B cell (primary cell): ENCODE data around the gene CDC37. TPM values are rescaled to one million over a fixed set of nuclear protein-coding genes. Genes with fewer than 3 reads are reported as not detected.
A peak's percentile ranks its signal among the peaks of the same experiment; 100 is the strongest.

Experiments used
- ATAC-seq: fragments of 200-7000 bp; cut with Tn5 transposase; one replicate; pipeline ENCODE4 v1.10.0; 2021; ENCODE audit warnings: low read depth, mild to moderate bottlenecking, moderate number of reproducible peaks, moderate library complexity
- CTCF ChIA-PET: fragments of 350-600 bp; sonication (Branson Sonifier 250); formaldehyde crosslinking; loops from one replicate; lab custom pipeline; 2021; ENCODE audit warnings: antibody characterized with exemption, inconsistent platforms; lab: Charles Lee
- POLR2A ChIA-PET: fragments of 350-600 bp; sonication (Branson Sonifier 250); formaldehyde crosslinking; loops from one replicate; lab custom pipeline; 2021; ENCODE audit warnings: antibody characterized with exemption; lab: Charles Lee
- DNase-seq: peaks from one replicate; pipeline ENCODE4 v3.0.0; 2013
- H2AFZ ChIP-seq: 2 replicates; pipeline ENCODE4 v1.6.1; 2012; ENCODE audit warnings: mild to moderate bottlenecking, low read depth, low read length; ENCODE audit not compliant: insufficient read depth, poor library complexity, severe bottlenecking
- H3K27ac ChIP-seq, 2 donors: 1 replicate in 1 of 2; 2 replicates in 1 of 2; pipeline ENCODE4 v1.5.1; 2012 to 2013; ENCODE audit warnings: low read length in 2 of 2, mild to moderate bottlenecking in 2 of 2, moderate library complexity in 1 of 2
- H3K27me3 ChIP-seq, 4 experiments: fragments of 200-600 bp in 1 of 4; sonication (generic) in 1 of 4; replicated peaks in 1 of 4; 1 replicate in 2 of 4; 2 replicates in 2 of 4; pipeline versions ENCODE4 v1.6.1 to v1.7.0; 2013 to 2016; ENCODE audit warnings: low read length in 3 of 4, mild to moderate bottlenecking in 2 of 4, mixed read lengths in 1 of 4, moderate library complexity in 1 of 4; ENCODE audit not compliant: insufficient read depth in 4 of 4, control insufficient read depth in 3 of 4; ENCODE audit errors: control extremely low read depth in 1 of 4
- H3K36me3 ChIP-seq, 2 experiments: replicated peaks in 1 of 2; 1 replicate in 1 of 2; 2 replicates in 1 of 2; pipeline versions ENCODE4 v1.6.1 to v1.7.1; 2013; ENCODE audit warnings: low read length in 1 of 2; ENCODE audit not compliant: insufficient read depth in 2 of 2, control insufficient read depth in 1 of 2; ENCODE audit errors: control extremely low read depth in 1 of 2, extremely low read depth in 1 of 2
- H3K4me1 ChIP-seq, 2 donors: fragments of 200-600 bp in 1 of 2; sonication (generic) in 1 of 2; 1 replicate in 1 of 2; 2 replicates in 1 of 2; pipeline versions ENCODE4 v1.5.1 to v1.6.1; 2013 to 2017; ENCODE audit warnings: low read length in 2 of 2; ENCODE audit not compliant: control insufficient read depth in 2 of 2, insufficient read depth in 2 of 2
- H3K4me2 ChIP-seq: replicated peaks from 2 replicates; pipeline ENCODE3; 2012; ENCODE audit warnings: mild to moderate bottlenecking, low read depth, low read length; ENCODE audit not compliant: poor library complexity, severe bottlenecking
- H3K4me3 ChIP-seq, 5 experiments: fragments of 200-600 bp in 1 of 5; sonication (generic) in 1 of 5; 1 replicate in 3 of 5; 2 replicates in 2 of 5; pipeline versions ENCODE4 v1.5.1 to v1.7.0; 2011 to 2016; ENCODE audit warnings: low read length in 4 of 5, mild to moderate bottlenecking in 4 of 5, low read depth in 2 of 5, control low read depth in 1 of 5, moderate library complexity in 1 of 5; ENCODE audit not compliant: insufficient read depth in 1 of 5; ENCODE audit errors: control extremely low read depth in 1 of 5, extremely low read depth in 1 of 5
- H3K79me2 ChIP-seq: fragments of 200-600 bp; sonication (generic); one replicate; pipeline ENCODE4 v1.6.0; 2016; ENCODE audit warnings: low read length; ENCODE audit not compliant: control insufficient read depth, insufficient read depth
- H3K9ac ChIP-seq: fragments of 200-600 bp; sonication (generic); 2 replicates; pipeline ENCODE4 v1.6.1; 2017; ENCODE audit warnings: mild to moderate bottlenecking, low read length, moderate library complexity
- H3K9me3 ChIP-seq, 3 donors: one replicate each; pipeline versions ENCODE4 v1.6.1 to v1.7.1; 2013; ENCODE audit warnings: low read length in 2 of 3; ENCODE audit not compliant: control insufficient read depth in 2 of 3, insufficient read depth in 1 of 3; ENCODE audit errors: control extremely low read depth in 1 of 3
- H4K20me1 ChIP-seq: 2 replicates; pipeline ENCODE4 v1.6.0; 2012; ENCODE audit warnings: mild to moderate bottlenecking, low read length; ENCODE audit not compliant: insufficient read depth, control insufficient read depth, poor library complexity, severe bottlenecking
- H3K27ac Mint-ChIP-seq: one replicate; pipeline ENCODE4 v1.8.0; 2021; ENCODE audit warnings: mixed read lengths
- H3K27me3 Mint-ChIP-seq: one replicate; pipeline ENCODE4 v1.8.0; 2021; ENCODE audit warnings: mixed read lengths
- H3K4me1 Mint-ChIP-seq: one replicate; pipeline ENCODE4 v1.8.0; 2021; ENCODE audit warnings: mixed read lengths
- H3K4me3 Mint-ChIP-seq: one replicate; pipeline ENCODE4 v1.8.0; 2021; ENCODE audit warnings: mixed read lengths
- H3K9me3 Mint-ChIP-seq: one replicate; pipeline ENCODE4 v1.8.0; 2022; ENCODE audit warnings: mixed read lengths; ENCODE audit not compliant: insufficient read depth
- EZH2 ChIP-seq: IDR thresholded peaks from 2 replicates; pipeline ENCODE4 v1.6.1; 2012; ENCODE audit warnings: borderline replicate concordance, low read depth, mild to moderate bottlenecking, moderate library complexity, low read length; ENCODE audit not compliant: insufficient read depth, poor library complexity, severe bottlenecking
- WGBS: methylation state at CpG from one replicate; pipeline ENCODE4 v1.1.5; 2013; ENCODE audit warnings: missing lambda C conversion rate; ENCODE audit not compliant: insufficient coverage; 5-methylcytosine and 5-hydroxymethylcytosine counted together
- intact Hi-C: fragments of 100-400 bp; cut with micrococcal nuclease; formaldehyde crosslinking; loops from one replicate; pipeline ENCODE4 v1.10.0; 2022
- polyA plus RNA-seq: library from polyadenylated mRNA; depleted of rRNA; stranded (reverse); fragments of >200 nt; gene quantifications from 2 replicates; pipeline ENCODE4 v1.2.3, GENCODE V29; 2012
- total RNA-seq, 2 donors: library from RNA; stranded (reverse); fragments of 120-200 nt in 1 of 2; gene quantifications; 1 replicate in 1 of 2; 2 replicates in 1 of 2; pipeline versions ENCODE4 v1.2.3 to v1.2.4, GENCODE V29; 2013 to 2022
- TF ChIP-seq, protein P1 (sequence below): fragments of 200-600 bp; IDR thresholded peaks from one replicate; pipeline ENCODE4 v1.8.0; 2022; ENCODE audit warnings: antibody characterized with exemption, mild to moderate bottlenecking

CDC37 gene
- total and polyA plus RNA-seq, 2 donors (not counting 1 experiment from before 2014, with no cell fraction given): 193 to 408 TPM

DNA sequence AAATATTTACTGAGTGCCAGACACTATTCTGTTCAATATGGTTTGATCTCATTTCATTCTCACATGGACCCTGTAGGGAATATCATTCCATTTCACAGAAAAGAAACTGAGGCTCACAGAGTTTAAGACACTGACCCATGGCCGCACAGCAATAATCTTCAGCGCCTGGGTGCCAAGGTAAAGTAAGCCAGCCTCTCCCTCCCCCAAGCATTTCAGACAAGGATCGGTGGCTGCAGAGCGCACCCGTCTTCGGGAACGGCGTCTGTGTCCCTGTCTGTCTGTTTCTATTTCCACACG lies 12.7 kb upstream of the CDC37 start:
- DNase-seq (no peak), ATAC-seq (no peak)
- 14% methylated on average over 9 of the region's 9 CpGs for WGBS
- Histone ChIP-seq H3K79me2 (no peaks in the 10 kb centered on the region), H3K9me3 (peaks cover 0 to 33% (median 0%) of the 10 kb centered on the region in 3 donors), H3K9ac (peak overlapping the region; percentile 72), H3K4me2 (peak overlapping the region; percentile 96), H3K36me3 (no peaks in the 10 kb centered on the region), H4K20me1 (no peaks in the 10 kb centered on the region), H3K27ac (peak overlapping the region in 1 of 2 donors; percentile 28), H3K4me3 (peak overlapping the region; percentile 15 to 69 (median 49)), H3K27me3 (peaks cover 0 to 40% (median 24%) of the 10 kb centered on the region in 4 experiments), H2AFZ (peak overlapping the region; percentile 81), H3K4me1 (peaks cover 66 to 82% of the 10 kb centered on the region in 2 donors)
- ChIA-PET CTCF (interaction anchor here (1.0 to 18.8 kb wide), 7 partner anchors 9 to 157 kb away, joined by 3 to 282 read pairs (median 12); partner anchors contain the start of gene CDC37), POLR2A (interaction anchor here (0.8 to 2.6 kb wide), 6 partner anchors 10 to 145 kb away, joined by 3 to 19 read pairs (median 4); partner anchors contain the start of genes CDC37 and ICAM1)
- TF ChIP-seq, protein P1, sequence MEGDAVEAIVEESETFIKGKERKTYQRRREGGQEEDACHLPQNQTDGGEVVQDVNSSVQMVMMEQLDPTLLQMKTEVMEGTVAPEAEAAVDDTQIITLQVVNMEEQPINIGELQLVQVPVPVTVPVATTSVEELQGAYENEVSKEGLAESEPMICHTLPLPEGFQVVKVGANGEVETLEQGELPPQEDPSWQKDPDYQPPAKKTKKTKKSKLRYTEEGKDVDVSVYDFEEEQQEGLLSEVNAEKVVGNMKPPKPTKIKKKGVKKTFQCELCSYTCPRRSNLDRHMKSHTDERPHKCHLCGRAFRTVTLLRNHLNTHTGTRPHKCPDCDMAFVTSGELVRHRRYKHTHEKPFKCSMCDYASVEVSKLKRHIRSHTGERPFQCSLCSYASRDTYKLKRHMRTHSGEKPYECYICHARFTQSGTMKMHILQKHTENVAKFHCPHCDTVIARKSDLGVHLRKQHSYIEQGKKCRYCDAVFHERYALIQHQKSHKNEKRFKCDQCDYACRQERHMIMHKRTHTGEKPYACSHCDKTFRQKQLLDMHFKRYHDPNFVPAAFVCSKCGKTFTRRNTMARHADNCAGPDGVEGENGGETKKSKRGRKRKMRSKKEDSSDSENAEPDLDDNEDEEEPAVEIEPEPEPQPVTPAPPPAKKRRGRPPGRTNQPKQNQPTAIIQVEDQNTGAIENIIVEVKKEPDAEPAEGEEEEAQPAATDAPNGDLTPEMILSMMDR: no peak
- TF ChIP-seq EZH2: no peak
- Mint-ChIP-seq H3K27me3 (peaks cover 23% of the 10 kb centered on the region), H3K4me3 (peak overlapping the region; percentile 85), H3K27ac (peak overlapping the region; percentile 55), H3K4me1 (peaks cover 59% of the 10 kb centered on the region), H3K9me3 (no peaks in the 10 kb centered on the region)
- intact Hi-C loops: loop anchor here (1.0 to 5.0 kb wide), 4 partner anchors 12 to 151 kb away; partner anchors contain the start of genes CDC37, CDKN2D and KRI1
